Astrocyte (in vitro differentiated cells and primary cell): ENCODE results near the gene UBL3.

ENCODE experiments used
- EZH2 ChIP-seq: IDR thresholded peaks from 2 replicates; pipeline ENCODE4 v1.6.1; 2012; ENCODE audit warnings: mild to moderate bottlenecking, low read length, inconsistent platforms; ENCODE audit not compliant: insufficient read depth
- TF ChIP-seq, protein P1 (sequence below): IDR thresholded peaks from 2 replicates; pipeline ENCODE4 v1.5.1; 2011; ENCODE audit warnings: low read depth, mild to moderate bottlenecking, inconsistent platforms, low read length, moderate library complexity; ENCODE audit not compliant: insufficient read depth

DNA sequence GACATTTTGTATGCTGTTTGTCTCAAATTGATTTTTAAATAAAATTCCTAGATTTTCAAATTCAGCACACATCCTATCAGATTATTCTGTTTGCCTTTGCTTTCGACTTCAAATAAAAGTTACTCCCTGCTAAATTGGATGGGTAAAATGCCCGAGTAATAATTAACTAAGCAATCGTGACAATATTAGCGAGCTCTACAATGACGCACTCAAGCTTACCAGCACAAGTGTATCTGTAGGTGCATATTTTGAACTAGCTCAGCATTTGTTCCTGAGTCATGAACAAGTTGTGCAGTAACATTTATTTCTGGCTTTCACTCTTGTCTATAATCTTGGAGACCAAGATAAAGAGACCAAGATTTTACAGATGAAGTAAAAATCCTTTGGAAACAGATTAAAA, 113.4 kb downstream of the UBL3 start:
- TF ChIP-seq, protein P1, sequence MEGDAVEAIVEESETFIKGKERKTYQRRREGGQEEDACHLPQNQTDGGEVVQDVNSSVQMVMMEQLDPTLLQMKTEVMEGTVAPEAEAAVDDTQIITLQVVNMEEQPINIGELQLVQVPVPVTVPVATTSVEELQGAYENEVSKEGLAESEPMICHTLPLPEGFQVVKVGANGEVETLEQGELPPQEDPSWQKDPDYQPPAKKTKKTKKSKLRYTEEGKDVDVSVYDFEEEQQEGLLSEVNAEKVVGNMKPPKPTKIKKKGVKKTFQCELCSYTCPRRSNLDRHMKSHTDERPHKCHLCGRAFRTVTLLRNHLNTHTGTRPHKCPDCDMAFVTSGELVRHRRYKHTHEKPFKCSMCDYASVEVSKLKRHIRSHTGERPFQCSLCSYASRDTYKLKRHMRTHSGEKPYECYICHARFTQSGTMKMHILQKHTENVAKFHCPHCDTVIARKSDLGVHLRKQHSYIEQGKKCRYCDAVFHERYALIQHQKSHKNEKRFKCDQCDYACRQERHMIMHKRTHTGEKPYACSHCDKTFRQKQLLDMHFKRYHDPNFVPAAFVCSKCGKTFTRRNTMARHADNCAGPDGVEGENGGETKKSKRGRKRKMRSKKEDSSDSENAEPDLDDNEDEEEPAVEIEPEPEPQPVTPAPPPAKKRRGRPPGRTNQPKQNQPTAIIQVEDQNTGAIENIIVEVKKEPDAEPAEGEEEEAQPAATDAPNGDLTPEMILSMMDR: no peak
- TF ChIP-seq EZH2: no peak
